Epidermal melanocyte (primary cell): ENCODE data around the gene CNTN5.

Experiments used
- DNase-seq: peaks from one replicate; pipeline ENCODE4 v3.0.0; 2011; ENCODE audit warnings: low spot score; ENCODE audit not compliant: insufficient read length

CNTN5 gene

GRCh38 chr11:99162819-99163218, 142.1 kb downstream of the CNTN5 start:
- no peak for DNase-seq

GRCh38 chr11:99170591-99170990, 149.8 kb downstream of the CNTN5 start:
- no peak for DNase-seq

- DNase-seq: no peak
These were observed 150.6 kb downstream of the CNTN5 start for GRCh38 chr11:99171330-99171729.

- DNase-seq: no peak
These were observed 155.7 kb downstream of the CNTN5 start for GRCh38 chr11:99176430-99176829.

GRCh38 chr11:99177446-99177845, 156.7 kb downstream of the CNTN5 start:
- no peak for DNase-seq

GRCh38 chr11:99184146-99184545, 163.4 kb downstream of the CNTN5 start:
- no peak for DNase-seq

GRCh38 chr11:99188221-99188620, 167.5 kb downstream of the CNTN5 start:
- DNase-seq: no peak

- no peak for DNase-seq
These were observed 172.0 kb downstream of the CNTN5 start for GRCh38 chr11:99192716-99193115.

- DNase-seq: no peak
These were observed 176.7 kb downstream of the CNTN5 start for GRCh38 chr11:99197477-99197876.

- DNase-seq: no peak
These were observed 177.5 kb downstream of the CNTN5 start for GRCh38 chr11:99198215-99198614.

GRCh38 chr11:99199341-99199740, 178.6 kb downstream of the CNTN5 start:
- DNase-seq: no peak

GRCh38 chr11:99200720-99201119, 180.0 kb downstream of the CNTN5 start:
- DNase-seq: no peak

GRCh38 chr11:99208813-99209212, 188.1 kb downstream of the CNTN5 start:
- no peak for DNase-seq

GRCh38 chr11:99229544-99229943, 208.8 kb downstream of the CNTN5 start:
- no peak for DNase-seq

GRCh38 chr11:99234534-99234933, 213.8 kb downstream of the CNTN5 start:
- DNase-seq: no peak

GRCh38 chr11:99238401-99238800, 217.7 kb downstream of the CNTN5 start:
- DNase-seq: no peak

GRCh38 chr11:99240192-99241030, 219.7 kb downstream of the CNTN5 start:
- DNase-seq: no peak

GRCh38 chr11:99241066-99241465, 220.3 kb downstream of the CNTN5 start:
- no peak for DNase-seq

- no peak for DNase-seq
These were observed 223.9 kb downstream of the CNTN5 start for GRCh38 chr11:99244613-99245012.

- no peak for DNase-seq
These were observed 225.4 kb downstream of the CNTN5 start for GRCh38 chr11:99246199-99246598.

GRCh38 chr11:99256614-99257013, 235.9 kb downstream of the CNTN5 start:
- no peak for DNase-seq

GRCh38 chr11:99257131-99257530, 236.4 kb downstream of the CNTN5 start:
- DNase-seq: no peak

- no peak for DNase-seq
These were observed 239.9 kb downstream of the CNTN5 start for GRCh38 chr11:99260696-99261095.
